MV-4-11 (cell line): ENCODE data around the gene TENT5C.
"Not testable (repeated sequence)": the region's sequence is repeated elsewhere in the genome, so short reads cannot be mapped to it uniquely, and the experiment has no call there.

Experiments used
- DNase-seq: peaks from one replicate; lab custom pipeline; 2025; lab: John Stamatoyannopoulos, UW

Gene TENT5C

DNA sequence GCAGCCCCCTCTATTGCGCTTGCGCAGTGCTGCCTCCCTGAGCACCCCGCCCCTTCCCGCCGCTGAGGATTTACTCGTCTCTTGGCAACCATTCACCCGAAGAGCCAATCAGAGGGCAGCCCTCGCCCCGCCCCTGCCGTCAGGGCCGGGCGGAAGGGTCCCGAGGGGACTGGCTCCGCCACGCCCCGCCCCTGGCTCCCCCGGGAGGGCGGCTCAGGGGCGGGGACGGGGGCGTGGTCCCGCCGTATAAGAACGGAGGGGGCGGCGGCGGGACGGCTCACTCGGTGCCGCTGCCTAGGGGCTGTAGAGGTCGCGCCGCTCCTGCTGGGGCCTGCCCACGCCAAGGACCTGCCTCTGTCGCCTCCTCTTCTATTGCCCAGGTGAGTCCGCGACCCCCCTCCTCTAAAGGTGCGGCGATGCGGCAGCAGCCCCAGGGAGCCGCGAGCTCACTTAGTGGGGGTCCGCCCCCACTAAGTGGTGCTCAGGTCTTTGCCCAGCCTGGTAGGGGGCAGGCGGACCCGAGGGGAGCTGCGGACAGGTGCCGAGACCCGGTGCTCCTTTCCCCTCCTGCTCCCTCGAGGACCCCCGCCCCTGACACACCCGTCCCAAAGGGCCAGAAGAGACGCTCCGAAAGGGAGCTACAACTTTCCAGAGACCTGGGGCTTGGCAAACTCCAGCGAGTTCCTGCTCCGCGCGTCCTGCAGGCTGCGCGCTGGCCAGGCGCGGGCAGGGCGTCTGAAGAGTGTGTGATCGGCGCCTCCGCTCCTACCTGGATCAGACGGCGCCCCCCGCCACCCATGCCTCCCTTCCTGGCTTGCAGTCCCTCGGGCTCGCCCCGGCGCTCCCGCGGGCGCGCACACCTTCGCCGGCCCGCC is at the start of gene TENT5C:
TENT5C (plus strand) TSS at position 275 of the 875 bp plus-strand sequence. CDS start 16,821 bp downstream, outside the sequence.
- peak; percentile 96 for DNase-seq

DNA sequence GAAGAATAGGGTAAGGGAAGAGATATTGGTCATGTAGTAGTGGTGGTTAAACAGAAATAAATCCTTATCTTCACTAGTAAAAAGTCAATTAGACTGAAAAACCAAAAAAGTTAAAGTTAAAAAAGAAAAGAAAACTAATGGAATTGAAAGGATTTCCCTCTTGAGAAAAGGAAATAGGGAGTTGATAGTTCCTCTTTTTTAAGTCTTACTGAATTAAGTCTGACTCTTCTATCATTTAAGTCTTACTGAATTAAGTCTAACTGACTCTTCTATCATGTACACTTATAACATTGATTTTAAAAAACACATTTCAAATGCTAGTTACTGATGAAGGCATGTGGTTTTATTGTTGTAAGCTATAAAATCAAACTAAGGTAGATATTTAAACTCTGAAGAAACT is 49.5 kb upstream of the TENT5C start:
- DNase-seq = peak; percentile 57

DNA sequence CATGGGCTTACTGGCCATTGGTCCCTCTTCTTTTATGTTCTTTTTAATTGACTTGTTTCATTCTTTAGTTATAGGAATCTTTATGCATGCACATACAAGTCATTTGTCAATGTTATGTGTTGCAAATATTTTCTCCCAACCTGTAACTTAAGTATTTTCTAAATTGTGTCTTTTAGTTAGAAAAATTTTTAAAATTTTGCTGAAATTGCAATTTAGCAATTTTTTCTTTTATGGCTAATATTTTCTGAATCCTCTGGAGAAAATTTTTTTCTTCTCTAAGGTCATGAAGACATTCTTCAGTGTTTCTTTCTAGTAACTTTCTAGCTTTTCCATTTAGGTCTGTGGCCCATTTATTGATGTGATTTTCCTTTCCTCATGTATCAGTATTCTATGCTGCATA is 48.9 kb upstream of the TENT5C start:
- no peak for DNase-seq

DNA sequence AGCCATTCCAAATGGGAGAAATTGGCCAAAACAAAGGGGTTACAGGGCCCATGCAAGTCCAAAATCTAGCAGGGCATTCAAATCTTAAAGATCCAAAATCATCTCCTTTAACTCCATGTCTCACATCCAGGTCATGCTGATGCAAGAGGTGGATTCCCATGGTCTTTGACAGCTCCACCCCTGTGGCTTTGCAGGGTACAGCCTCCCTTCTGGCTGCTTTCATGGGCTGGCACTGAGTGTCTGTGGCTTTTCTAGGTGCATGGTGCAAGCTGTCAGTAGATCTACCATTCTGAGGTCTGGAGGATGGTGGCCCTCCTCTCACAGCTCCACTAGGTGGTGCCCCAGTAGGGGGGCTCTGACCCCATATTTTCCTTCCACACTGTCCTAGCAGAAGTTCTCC is 47.4 kb upstream of the TENT5C start:
- DNase-seq = not testable (repeated sequence)

DNA sequence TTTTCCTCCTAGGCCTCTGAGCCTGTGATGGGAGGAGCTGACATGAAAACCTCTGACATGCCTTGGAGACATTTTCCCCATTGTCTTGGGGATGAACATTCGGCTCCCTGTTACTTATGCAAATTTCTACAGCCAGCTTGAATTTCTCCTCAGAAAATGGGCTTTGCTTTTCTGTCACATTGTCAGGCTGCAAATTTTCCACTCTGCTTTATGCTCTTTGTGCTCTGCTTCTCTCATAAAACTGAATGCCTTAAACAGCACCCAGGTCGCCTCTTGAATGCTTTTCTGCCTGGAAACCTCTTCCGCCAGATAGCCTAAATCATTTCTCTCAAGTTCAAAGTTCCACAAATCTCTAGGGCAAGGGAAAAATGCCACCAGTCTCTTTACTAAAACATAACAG is 46.7 kb upstream of the TENT5C start:
- DNase-seq = no peak

DNA sequence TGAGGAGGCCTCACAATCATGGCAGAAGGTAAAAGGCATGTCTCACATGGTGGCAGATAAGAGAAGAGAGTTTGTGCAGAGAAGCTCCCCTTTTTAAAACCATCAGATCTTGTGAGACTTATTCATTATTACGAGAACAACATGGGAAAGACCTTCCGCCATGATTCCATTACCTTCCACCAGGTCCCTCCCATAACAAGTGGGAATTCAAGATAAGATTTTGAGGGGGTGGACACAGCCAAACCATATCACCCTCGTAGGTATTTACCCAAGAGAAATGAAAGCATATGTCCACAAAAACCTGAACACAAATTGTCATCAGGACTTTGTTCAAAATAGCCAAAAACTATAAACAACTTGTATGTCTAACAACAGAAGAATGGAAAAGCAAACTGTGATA is 45.9 kb upstream of the TENT5C start:
- no peak for DNase-seq

DNA sequence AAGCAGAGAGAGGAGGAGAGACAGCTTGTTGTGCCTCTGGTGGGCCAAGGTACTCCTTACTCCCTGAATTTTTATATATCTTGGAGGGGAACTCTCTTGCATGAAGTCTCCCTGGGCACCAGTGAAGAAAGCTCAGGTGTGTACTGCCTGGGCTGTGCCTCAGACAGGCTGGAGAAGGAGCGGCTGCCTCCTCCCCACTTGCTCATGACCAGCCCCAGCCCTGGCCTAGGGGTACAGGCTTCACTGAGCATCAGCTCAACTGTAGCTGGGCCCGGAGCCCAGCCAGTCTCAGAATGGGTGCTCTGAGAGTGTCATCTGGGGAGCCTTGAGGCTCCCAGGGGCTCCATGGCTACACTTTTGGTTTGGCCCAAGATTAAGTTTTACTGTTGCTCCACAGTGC is 44.8 kb upstream of the TENT5C start:
- no peak for DNase-seq

DNA sequence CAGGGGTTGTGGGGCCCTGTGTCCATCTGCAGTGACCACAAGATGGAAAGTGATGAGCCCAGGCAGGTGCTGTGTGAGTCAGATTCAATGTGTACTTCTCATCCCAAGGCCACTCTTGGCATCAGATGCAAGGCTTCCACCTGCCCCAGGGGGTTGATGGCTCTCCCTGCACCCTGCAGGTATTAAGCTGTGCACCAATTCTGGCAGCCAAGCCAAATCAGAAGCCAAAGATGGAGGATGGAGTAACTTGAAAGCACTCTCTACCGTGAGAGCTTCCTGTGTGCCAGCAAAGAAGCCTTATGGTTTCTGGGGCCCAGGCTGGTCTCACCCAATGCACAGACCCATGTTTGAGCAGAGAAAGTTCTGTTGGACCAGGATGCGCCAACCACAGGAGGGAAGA is 44.3 kb upstream of the TENT5C start:
- no peak for DNase-seq

DNA sequence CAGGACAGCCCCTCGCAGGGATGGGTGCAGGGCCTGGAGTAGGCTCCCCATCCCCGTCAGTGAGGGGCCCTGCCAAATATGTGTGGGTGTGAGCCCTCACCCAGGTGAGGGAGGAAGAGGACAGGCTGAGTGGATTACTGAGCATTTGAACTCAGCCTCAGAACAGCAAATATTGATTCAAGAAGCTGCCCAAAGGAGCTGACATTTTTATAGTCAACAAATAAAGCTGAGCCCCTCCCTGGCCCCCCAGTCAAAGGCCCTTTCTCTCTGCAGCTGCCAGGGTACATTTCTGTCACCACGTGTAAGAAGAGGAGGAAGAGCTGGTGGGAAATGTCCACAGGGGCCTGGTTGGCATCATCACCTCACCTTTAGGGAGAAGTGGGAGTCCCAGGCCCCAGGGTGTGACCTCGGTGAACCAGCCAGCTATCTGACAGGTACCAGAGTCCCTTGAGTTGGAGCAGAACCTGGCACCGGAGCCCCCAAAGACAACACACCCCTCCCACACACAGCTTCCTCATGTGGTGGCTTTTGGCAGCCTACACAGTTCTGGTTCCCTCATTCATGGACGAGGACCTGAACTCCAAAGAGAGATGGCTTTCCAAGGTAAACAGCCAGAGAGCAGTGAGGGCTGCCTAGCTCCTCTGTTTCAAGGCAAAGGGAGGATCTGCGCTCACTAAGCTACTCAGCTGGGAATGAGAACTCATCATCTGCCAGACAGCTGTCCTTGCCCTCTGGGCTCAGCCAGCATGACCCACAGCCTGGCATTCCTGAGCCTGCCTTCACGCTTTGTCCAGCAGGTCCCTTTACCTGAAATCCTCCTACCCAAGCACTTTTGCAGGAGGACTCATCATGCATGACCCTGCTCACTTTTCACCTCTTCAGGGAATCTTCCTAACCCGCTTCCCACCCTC is 43.0 kb upstream of the TENT5C start:
- no peak for DNase-seq

DNA sequence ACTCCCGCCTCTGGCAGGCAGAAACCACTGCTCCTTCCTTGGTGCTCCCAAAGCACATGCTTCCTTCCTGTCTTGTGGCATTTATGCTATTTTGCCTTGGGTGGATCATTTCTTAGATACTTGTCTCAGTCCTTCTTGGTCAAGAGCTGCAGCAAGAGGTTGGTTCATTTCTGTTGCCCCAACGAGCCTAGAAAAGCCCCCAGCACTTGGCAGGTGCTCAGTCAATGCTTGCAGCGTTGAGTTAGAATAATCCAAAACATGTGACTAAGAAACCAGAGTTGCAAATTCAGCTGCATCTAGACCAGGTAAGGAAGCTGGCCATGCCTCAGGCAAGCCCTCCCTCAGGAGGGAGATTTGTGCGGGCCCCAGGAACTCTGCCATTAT is 42.4 kb upstream of the TENT5C start:
- DNase-seq = no peak

DNA sequence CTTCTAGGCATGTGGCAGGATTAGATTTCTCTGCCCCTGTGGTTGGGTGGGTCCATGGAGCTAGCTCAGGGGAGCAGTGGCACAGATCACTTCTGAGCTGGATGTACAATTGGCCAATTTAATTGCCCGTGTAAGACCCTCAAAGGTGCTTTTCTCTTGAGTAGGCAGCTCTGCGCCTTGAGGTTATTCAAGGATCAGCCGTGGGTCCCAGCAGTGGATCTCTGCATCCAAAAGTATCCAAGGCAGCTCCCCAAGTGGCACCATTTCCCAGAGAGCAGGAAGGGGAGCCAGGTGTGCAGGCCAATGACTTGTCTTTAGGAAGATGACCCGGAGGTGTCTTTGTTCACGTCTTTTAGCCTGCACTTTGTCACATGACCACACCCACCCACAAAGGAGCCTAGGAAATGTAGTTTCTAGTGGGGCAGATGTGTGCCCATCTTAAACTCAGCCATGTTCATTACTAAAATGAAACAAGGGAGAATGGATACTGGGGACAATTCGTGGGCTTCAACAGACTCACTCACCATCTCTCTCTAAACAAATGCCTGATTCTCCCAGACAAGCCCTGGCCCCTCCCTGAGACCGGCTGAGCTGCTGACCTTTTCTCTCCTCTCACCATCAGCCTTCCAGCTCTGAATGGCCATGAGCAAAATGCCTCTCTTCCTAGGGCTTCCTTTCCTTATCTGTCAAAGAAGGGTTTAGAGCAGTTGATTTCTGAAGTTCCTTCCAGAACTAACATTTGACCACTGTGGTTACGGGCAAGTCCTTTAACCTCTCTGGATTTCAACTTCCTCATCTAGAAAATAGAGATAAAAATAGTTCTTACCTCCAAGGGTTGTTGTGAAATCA is 41.4 kb upstream of the TENT5C start:
- DNase-seq = peak; percentile 87

DNA sequence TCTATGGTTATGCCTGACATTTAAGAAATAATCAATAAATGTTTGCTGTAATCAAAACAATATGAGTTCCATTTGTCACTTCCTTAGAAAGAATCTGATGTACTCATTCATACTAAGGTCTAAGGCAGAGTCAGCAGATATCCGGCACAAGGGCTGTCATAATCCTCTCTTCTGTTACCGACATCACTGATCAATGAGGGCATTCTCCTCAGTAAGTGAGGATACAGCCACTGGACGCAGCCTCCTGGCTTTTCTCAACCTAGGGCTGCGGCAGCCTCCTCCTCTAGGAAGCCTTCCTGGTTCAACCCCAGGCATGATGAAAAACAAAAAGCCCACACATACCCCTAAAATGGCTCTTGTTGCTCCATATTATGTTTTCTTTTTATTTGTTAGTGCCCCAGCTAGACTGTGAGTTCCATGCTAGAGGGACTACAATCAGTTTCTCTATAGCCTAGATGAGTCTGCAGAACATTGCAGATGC is 40.7 kb upstream of the TENT5C start:
- DNase-seq = no peak

DNA sequence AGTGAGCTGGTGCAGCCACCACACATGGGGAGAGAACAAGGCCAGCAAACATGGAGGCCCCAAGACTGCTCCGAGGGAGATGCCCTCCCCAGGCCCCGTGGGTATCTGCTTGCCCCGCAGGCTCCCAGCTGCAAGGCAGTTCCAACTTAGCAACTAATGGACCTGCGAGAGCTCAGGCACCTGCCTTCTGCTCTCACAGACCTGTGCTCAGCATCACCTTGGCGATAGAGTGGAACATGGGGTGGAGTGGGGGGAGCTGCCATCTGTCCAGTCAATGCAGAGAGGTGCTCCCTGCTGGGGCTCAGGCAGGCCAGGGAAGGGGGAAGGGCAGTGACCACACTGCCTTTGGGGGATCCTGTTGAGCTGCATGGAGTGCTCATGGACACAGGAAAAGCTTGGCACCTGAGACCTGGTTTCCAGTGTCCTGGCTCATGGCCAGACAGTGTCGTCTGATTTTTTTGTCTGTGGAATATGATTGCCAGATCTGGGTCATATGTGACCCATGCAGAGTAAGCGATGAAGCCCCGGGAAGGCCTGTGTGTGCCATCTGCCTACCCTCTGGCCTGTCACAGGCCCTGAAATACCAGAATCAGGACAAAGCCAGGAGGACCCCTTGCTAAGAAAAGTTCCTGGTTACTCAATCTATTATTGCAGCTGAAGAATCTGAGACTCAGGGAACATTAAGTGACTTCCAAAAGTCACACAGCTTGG is 39.9 kb upstream of the TENT5C start:
- no peak for DNase-seq

DNA sequence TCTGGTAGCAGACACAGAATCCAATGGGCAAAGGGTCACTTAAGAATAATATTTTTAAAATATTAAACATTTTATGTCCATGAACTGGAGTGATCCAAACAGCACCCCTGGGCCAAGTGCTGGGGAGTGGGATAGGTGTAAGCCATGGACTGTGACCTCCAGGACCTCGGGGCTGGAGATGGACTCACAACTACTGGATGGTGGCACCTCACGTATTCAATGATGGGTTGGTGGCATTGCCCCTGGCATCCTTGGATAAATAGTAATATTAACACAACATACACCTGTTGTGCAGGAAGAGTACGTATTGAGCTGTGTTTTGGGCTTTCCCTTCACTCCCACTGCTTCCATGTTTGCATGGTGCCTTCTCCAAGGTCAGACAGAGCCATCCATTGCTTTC is 39.3 kb upstream of the TENT5C start:
- no peak for DNase-seq

DNA sequence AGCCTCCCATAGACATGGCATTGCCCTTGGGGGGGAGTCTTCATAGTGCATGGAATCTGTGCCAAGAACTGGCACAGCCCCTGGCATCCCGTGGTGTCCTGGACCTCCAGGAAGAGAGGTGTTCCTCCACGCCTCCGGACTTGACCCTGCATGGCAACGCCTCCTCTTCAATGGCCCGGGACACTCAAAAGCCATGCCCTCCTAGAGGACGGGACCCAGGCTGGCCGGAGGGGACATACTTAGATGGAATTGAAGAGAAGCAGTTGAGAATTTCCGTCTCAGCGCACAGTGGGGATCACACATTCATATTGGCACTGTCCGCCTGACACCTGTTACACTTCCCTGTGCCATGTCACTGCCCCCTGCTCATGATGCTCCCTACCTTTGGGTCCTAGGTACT is 38.4 kb upstream of the TENT5C start:
- DNase-seq = no peak

DNA sequence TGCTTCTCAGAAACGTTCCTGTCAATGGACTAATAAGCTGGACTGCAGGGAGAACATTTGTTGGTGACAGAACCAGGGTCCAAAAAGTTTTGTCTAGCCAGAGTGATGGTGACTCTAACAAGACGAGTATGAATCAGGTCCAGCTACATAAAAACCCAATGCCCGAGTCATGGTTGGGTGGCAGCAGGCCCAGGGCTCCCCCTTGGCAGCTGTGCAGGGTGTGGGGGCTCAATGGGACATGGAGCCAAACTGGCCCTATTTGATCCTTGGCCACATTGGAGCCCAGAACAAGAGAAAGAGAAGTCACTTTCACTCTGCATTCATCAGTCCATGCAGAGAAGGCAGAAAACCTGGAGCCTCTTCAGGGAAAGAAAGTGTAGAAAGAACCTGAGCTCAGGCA is 37.9 kb upstream of the TENT5C start:
- no peak for DNase-seq

DNA sequence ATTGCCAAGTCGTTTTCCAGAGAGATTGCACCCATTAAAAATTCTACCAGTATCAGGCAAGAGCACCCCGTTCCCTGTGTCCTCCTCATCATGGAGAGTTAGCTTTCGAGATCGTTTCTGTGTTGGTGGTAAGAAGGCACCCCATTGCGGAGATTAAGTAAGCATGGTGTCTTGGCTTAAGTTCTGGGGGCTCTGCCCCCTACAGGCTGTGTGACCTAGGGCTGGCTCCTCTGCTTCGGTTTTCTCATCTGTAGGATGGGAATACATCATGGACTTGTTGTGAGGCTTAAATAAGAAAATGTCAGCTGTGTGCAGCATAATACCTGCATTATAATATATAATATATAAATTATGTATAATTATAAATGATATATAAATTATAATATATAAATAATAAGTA is 36.8 kb upstream of the TENT5C start:
- no peak for DNase-seq

DNA sequence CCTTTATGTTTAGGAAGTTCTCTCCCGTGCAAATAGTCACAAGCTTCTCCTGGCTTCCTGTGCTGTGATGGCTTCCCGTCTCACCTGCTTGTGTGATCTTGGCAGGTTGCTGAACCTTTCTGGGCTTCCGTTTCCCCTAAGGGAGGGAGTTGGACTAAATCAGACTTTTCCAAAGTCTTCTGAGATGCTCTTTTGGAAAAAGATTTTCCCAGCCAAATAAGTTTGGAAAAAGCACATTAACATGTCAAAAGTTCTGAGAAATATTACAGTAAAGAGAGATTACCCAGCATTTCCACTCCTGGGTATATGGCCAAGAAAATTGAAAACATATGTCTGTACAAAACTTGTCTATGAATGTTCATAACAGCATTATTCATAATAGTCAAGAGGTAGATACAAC is 36.0 kb upstream of the TENT5C start:
- DNase-seq = no peak

DNA sequence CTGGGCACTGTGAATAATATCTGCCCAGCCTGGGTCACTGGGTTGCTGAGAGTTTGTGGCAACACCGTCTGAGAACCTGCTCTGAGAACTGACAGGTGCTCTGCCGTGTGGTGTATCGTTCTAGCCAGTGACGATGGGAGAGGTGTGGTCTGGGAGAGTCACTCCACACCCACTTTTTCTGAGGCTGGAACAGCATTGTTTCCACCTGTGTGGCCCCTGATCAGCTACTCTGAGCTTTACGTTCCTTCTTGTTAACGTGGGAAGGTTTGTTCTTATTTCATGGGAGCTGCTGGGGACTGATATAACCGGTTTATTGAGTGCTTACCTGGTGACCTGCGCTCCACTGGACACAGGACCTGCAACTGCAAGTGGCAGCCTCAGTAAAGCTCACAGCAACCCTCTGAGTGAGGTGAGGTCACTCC is 34.8 kb upstream of the TENT5C start:
- no peak for DNase-seq

DNA sequence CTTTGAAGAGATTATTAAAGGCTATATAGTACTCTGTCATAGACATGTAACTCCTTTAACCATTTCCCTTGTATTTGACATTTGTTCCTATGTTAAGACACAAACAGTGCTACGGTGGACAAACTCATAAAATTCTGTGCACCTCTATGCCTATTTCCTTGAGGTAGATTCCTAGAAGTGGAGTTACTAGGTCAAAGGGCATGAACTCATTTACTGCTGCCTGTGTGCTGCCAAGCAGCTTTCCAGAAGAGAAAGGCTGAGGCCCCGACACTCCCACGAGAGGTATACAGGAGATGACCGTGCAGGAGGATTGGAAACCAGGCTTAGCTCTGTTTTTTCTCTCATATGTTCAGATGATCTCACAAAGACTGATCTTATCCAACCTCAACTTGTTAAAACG is 34.4 kb upstream of the TENT5C start:
- DNase-seq = no peak

DNA sequence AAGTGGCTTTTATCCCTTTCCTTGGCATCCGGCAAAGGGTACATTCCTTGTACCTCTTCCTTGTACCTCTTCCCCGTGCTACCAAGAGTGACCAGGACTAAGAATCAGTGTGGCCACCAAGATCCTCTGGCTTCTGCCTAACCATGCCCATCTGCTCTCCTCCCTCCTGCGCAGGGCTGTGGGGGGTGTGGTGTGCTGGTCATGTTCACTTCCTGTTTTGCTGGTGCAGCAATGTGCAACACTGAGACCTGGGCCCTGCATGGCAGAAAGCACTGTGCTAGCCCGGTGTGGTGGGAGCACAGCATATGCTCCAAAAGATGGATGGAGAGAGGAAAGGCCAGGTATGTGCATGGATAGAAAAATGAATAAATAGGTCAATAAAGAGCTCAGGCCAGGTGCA is 33.3 kb upstream of the TENT5C start:
- DNase-seq = peak; percentile 81
